ENCODE data around the gene SND1.

Gene SND1

GRCh38 chr7:127905021-127905420, 253.0 kb downstream of the SND1 start:
- DNase-seq (ENCODE audit: low read depth in 2 of 2), result no peak

- DNase-seq (ENCODE audit: low read depth in 2 of 2), result no peak
Measured at GRCh38 chr7:127905491-127906330, 253.7 kb downstream of the SND1 start.

GRCh38 chr7:127907110-127908040, 255.4 kb downstream of the SND1 start:
- DNase-seq (ENCODE audit: low read depth in 2 of 2), result no peak

- DNase-seq (ENCODE audit: low read depth in 2 of 2), result no peak
Measured at GRCh38 chr7:127908430-127909258, 256.6 kb downstream of the SND1 start.

GRCh38 chr7:127909424-127910152, 257.6 kb downstream of the SND1 start:
- no peak for DNase-seq (ENCODE audit: low read depth in 2 of 2)

- no peak for DNase-seq (ENCODE audit: low read depth in 2 of 2)
Measured at GRCh38 chr7:127910670-127911069, 258.7 kb downstream of the SND1 start.

GRCh38 chr7:127911968-127912511, 260.0 kb downstream of the SND1 start:
- DNase-seq (ENCODE audit: low read depth in 2 of 2), result no peak

- no peak for DNase-seq (ENCODE audit: low read depth in 2 of 2)
Measured at GRCh38 chr7:127912901-127913300, 260.9 kb downstream of the SND1 start.

GRCh38 chr7:127913686-127914085, 261.7 kb downstream of the SND1 start:
- DNase-seq (ENCODE audit: low read depth in 2 of 2), result no peak

GRCh38 chr7:127914693-127915092, 262.7 kb downstream of the SND1 start:
- DNase-seq (ENCODE audit: low read depth in 2 of 2), result no peak

- DNase-seq (ENCODE audit: low read depth in 2 of 2), result no peak
Measured at GRCh38 chr7:127916735-127917134, 264.7 kb downstream of the SND1 start.

GRCh38 chr7:127918130-127918529, 266.1 kb downstream of the SND1 start:
- DNase-seq (ENCODE audit: low read depth in 2 of 2), result no peak

GRCh38 chr7:127920787-127921438, 268.9 kb downstream of the SND1 start:
- DNase-seq (ENCODE audit: low read depth in 2 of 2), result no peak

- no peak for DNase-seq (ENCODE audit: low read depth in 2 of 2)
Measured at GRCh38 chr7:127922656-127923055, 270.7 kb downstream of the SND1 start.

- no peak for DNase-seq (ENCODE audit: low read depth in 2 of 2)
Measured at GRCh38 chr7:127924874-127925273, 272.9 kb downstream of the SND1 start.

GRCh38 chr7:127927348-127927696, 275.3 kb downstream of the SND1 start:
- no peak for DNase-seq (ENCODE audit: low read depth in 2 of 2)

GRCh38 chr7:127928222-127928621, 276.2 kb downstream of the SND1 start:
- no peak for DNase-seq (ENCODE audit: low read depth in 2 of 2)

- DNase-seq (ENCODE audit: low read depth in 2 of 2), result no peak
Measured at GRCh38 chr7:127928852-127929251, 276.9 kb downstream of the SND1 start.

GRCh38 chr7:127930341-127931328, 278.6 kb downstream of the SND1 start:
- no peak for DNase-seq (ENCODE audit: low read depth in 2 of 2)
